ENCODE data around the gene FAM193B. TPM values are rescaled to one million over a fixed set of nuclear protein-coding genes. Genes with fewer than 3 reads are reported as not detected.
A peak's percentile ranks its signal among the peaks of the same experiment; 100 is the strongest.

The FAM193B gene
- total and polyA plus RNA-seq, 9 of the 15 experiments (the other 6 are each of a cell fraction or from before 2014, with no cell fraction given), result 4.4 to 76.4 (median 37.3) TPM

DNA sequence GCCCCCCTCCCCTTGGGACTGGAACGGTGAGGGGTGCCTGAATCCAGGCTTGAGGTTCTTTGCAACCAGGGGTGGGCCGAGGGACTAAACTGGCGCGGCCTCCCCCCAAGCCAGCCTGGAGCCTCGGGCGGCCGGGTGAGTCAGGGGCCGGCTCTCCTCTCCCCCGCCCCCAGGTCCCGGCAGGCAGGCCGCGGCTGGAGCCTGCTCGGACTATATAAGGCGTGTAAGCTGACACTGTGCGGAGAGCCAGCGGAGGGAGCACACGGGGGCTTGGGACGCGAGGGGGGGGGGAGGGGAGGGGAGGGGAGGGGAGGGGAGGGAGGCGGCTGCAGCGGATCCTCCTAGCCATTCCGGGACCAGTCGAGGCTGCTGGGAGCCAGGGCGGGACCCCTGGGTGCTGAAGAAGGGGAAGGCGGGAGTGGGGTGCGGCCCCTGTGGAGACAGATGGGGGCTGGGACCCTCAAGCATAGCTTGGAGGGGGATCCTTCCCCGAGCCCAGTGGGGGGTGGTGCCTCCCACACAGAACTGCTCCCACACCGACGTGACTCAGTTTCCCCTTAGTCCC, 57.6 kb downstream of the FAM193B start (continued):
- TF ChIP-seq, protein P1, sequence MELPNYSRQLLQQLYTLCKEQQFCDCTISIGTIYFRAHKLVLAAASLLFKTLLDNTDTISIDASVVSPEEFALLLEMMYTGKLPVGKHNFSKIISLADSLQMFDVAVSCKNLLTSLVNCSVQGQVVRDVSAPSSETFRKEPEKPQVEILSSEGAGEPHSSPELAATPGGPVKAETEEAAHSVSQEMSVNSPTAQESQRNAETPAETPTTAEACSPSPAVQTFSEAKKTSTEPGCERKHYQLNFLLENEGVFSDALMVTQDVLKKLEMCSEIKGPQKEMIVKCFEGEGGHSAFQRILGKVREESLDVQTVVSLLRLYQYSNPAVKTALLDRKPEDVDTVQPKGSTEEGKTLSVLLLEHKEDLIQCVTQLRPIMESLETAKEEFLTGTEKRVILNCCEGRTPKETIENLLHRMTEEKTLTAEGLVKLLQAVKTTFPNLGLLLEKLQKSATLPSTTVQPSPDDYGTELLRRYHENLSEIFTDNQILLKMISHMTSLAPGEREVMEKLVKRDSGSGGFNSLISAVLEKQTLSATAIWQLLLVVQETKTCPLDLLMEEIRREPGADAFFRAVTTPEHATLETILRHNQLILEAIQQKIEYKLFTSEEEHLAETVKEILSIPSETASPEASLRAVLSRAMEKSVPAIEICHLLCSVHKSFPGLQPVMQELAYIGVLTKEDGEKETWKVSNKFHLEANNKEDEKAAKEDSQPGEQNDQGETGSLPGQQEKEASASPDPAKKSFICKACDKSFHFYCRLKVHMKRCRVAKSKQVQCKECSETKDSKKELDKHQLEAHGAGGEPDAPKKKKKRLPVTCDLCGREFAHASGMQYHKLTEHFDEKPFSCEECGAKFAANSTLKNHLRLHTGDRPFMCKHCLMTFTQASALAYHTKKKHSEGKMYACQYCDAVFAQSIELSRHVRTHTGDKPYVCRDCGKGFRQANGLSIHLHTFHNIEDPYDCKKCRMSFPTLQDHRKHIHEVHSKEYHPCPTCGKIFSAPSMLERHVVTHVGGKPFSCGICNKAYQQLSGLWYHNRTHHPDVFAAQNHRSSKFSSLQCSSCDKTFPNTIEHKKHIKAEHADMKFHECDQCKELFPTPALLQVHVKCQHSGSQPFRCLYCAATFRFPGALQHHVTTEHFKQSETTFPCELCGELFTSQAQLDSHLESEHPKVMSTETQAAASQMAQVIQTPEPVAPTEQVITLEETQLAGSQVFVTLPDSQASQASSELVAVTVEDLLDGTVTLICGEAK (IDR thresholded peaks at IDR 0.05), result peak; percentile 2; the same call in 1 of the 2 replicates
- TF ChIP-seq, protein P1 (CRISPR knock-in tag; IDR thresholded peaks at IDR 0.05), result no peak
- TF ChIP-seq KAT8 (IDR thresholded peaks at IDR 0.05; ENCODE audit: low read depth) (no peak), ZNF347 (CRISPR knock-in tag; IDR thresholded peaks at IDR 0.05; ENCODE audit: low read depth) (no peak), KDM4B (IDR thresholded peaks at IDR 0.05; ENCODE audit: borderline replicate concordance in 2 of 2, low read depth in 1 of 2) (no peak), ZNF766 (CRISPR knock-in tag; conservative IDR thresholded peaks at IDR 0.05) (no peak), RCOR1 (IDR thresholded peaks at IDR 0.05; ENCODE audit: borderline replicate concordance in 1 of 2, low read depth in 2 of 2, low read length in 2 of 2) (peak in 1 of 2 experiments; percentile 26; a peak in 1 of 4 replicates), MAZ (CRISPR knock-in tag; conservative IDR thresholded peaks at IDR 0.05 in 1 of 2, IDR thresholded peaks at IDR 0.05 in 1 of 2) (peak; percentile 17 to 78), BDP1 (IDR thresholded peaks at IDR 0.05; ENCODE audit: insufficient read depth, insufficient read length) (no peak), ZNF175 (CRISPR knock-in tag; IDR thresholded peaks at IDR 0.05; ENCODE audit: low read depth) (peak; percentile 74), FOXM1 (IDR thresholded peaks at IDR 0.05; ENCODE audit: low read depth) (no peak), FOXM1 (CRISPR knock-in tag; IDR thresholded peaks at IDR 0.05; ENCODE audit: low read depth) (peak; percentile 90; the same call in 1 of the 2 replicates), ZBTB8A (IDR thresholded peaks at IDR 0.05; ENCODE audit: partially characterized antibody) (no peak), KAT2B (IDR thresholded peaks at IDR 0.05; ENCODE audit: low read depth, low read length) (no peak), ZC3H4 (CRISPR knock-in tag; IDR thresholded peaks at IDR 0.05; ENCODE audit: borderline replicate concordance) (no peak; the same call in 1 of the 2 replicates), EP300 (IDR thresholded peaks at IDR 0.05; ENCODE audit: low read length) (0 out of 2 replicates have a peak, but pooled peaks have one; percentile 15), RFX7 (CRISPR knock-in tag; IDR thresholded peaks at IDR 0.05) (peak; percentile 33; the same call in 1 of the 2 replicates), BRD4 (IDR thresholded peaks at IDR 0.05) (no peak), TCF7 (IDR thresholded peaks at IDR 0.05; ENCODE audit: borderline replicate concordance) (no peak)
- TF ChIP-seq, protein P2, sequence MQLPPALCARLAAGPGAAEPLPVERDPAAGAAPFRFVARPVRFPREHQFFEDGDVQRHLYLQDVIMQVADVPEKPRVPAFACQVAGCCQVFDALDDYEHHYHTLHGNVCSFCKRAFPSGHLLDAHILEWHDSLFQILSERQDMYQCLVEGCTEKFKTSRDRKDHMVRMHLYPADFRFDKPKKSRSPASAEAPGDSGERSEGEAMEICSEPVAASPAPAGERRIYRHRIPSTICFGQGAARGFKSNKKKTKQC (CRISPR knock-in tag; IDR thresholded peaks at IDR 0.05), result peak; percentile 67; the same call in 1 of the 2 replicates

All from K562 (cell line).